Uterus (tissue), 4 donors: Measurements from ENCODE around the gene TLE6. TPM values are rescaled to one million over a fixed set of nuclear protein-coding genes. Genes with fewer than 3 reads are reported as not detected.

Experiments used
- DNase-seq, 2 donors: peaks; one replicate each; pipeline ENCODE4 v3.0.0-alpha.2; 2019 to 2020
- H3K27ac ChIP-seq, 2 donors: fragments of 200-600 bp; sonication (generic); 1 replicate in 1 of 2; 2 replicates in 1 of 2; pipeline ENCODE4 v1.5.1; 2016 to 2018
- H3K27me3 ChIP-seq, 2 donors: fragments of 200-600 bp; sonication (generic); one replicate each; pipeline ENCODE4 v1.5.1; 2018 to 2019; ENCODE audit warnings: control low read depth in 1 of 2
- H3K36me3 ChIP-seq, 2 donors: fragments of 200-600 bp; sonication (generic); one replicate each; pipeline ENCODE4 v1.5.1; 2019; ENCODE audit warnings: control low read depth in 1 of 2
- H3K4me1 ChIP-seq, 2 donors: fragments of 200-600 bp; sonication (generic); one replicate each; pipeline ENCODE4 v1.5.1; 2018 to 2019; ENCODE audit warnings: control low read depth in 1 of 2
- H3K4me3 ChIP-seq, 2 donors: fragments of 200-600 bp; sonication (generic); 1 replicate in 1 of 2; 2 replicates in 1 of 2; pipeline ENCODE4 v1.5.1; 2018 to 2019; ENCODE audit warnings: mild to moderate bottlenecking in 1 of 2
- H3K9me3 ChIP-seq, 2 donors: fragments of 200-600 bp; sonication (generic); one replicate each; pipeline ENCODE4 v1.5.1; 2019; ENCODE audit warnings: control low read depth in 1 of 2
- POLR2A ChIP-seq, 2 donors: fragments of 450-650 bp; IDR thresholded peaks; one replicate each; pipeline ENCODE4 v1.6.1; 2016; ENCODE audit warnings: antibody characterized with exemption in 2 of 2, mild to moderate bottlenecking in 1 of 2, moderate library complexity in 1 of 2
- intact Hi-C: fragments of 100-400 bp; cut with DNase I; formaldehyde crosslinking; loops from one replicate; pipeline ENCODE4 v1.15.1; 2023; ENCODE audit warnings: low total_unique reads
- total RNA-seq, 4 donors: library from RNA; depleted of rRNA in 3 of 4; stranded (reverse); fragments of >200 nt in 3 of 4; gene quantifications; one replicate each; pipeline versions ENCODE4 v1.1.0 to v1.2.4, GENCODE V29; 2014 to 2023
- TF ChIP-seq, protein P1 (sequence below), 4 experiments: fragments of 200-600 bp in 2 of 4; fragments of 450-650 bp in 2 of 4; sonication (generic) in 2 of 4; IDR thresholded peaks; one replicate each; pipeline ENCODE4 v1.5.1; 2016 to 2019; ENCODE audit warnings: antibody characterized with exemption in 4 of 4, mild to moderate bottlenecking in 2 of 4, moderate library complexity in 1 of 4
- donor health status: DM: yes; HTN: yes; CAD: no.

Gene TLE6
- total RNA-seq, 4 donors from 2014 or later = 0.46 to 3.5 (median 1.1) TPM; not detected in 1

DNA sequence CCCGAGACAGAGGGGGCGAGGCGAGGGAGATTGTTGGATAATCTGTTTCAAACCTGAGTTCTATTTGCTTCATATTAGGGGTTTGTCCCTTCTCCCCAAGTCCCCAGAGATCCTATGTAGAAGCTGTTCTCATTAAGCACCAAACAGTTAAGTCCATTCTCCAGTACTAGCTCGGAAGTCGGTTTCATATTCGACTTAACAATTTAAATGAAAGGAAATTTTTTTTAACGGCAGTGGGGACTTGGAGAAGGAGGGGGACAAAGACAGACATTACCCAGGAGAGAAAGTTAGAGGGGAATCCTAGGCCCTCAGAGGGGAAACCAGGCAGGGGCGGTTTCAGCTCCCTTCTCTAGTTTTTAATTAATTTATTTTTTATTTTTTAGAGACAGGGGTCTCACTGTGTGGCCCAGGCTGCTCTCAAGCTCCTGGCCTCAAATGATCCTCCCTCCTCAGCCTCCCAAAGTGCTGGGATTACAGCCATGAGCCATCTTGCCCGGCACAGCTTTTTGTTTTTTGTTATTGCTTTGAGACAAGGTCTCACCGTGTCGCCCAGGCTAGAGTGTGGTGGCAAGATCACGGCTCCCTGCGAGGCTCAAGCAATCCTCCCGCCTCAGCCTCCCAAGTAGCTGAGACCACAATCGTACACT is 65.4 kb downstream of the TLE6 start:
- no peak overlapping the region for H3K4me3 ChIP-seq
- no peak for DNase-seq

More for the DNA sequence above, 65.4 kb downstream of the TLE6 start:
- Histone ChIP-seq H3K9me3 (no peaks in the 10 kb centered on the region), H3K36me3 (no peaks in the 10 kb centered on the region), H3K27me3 (no peaks in the 10 kb centered on the region), H3K4me1 (peaks cover 0 to 6% of the 10 kb centered on the region in 2 donors), H3K27ac (peak overlapping the region; percentile 74 to 80)
- TF ChIP-seq POLR2A (IDR thresholded peaks at IDR 0.05) = no peak
- TF ChIP-seq, protein P1, sequence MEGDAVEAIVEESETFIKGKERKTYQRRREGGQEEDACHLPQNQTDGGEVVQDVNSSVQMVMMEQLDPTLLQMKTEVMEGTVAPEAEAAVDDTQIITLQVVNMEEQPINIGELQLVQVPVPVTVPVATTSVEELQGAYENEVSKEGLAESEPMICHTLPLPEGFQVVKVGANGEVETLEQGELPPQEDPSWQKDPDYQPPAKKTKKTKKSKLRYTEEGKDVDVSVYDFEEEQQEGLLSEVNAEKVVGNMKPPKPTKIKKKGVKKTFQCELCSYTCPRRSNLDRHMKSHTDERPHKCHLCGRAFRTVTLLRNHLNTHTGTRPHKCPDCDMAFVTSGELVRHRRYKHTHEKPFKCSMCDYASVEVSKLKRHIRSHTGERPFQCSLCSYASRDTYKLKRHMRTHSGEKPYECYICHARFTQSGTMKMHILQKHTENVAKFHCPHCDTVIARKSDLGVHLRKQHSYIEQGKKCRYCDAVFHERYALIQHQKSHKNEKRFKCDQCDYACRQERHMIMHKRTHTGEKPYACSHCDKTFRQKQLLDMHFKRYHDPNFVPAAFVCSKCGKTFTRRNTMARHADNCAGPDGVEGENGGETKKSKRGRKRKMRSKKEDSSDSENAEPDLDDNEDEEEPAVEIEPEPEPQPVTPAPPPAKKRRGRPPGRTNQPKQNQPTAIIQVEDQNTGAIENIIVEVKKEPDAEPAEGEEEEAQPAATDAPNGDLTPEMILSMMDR (IDR thresholded peaks at IDR 0.05) = no peak
- intact Hi-C loops = no loop called here

Other genes with a start within 250 kb of the TLE6 start
- 100 to 1,000 TPM in 1 of 4 donors, 10 to 100 TPM in 2, 1 to 10 TPM in 1; 4.7 to 138 (median 28.2) TPM for gene SLC39A3, start 237.5 kb upstream of the TLE6 start, total RNA-seq
- 10 to 100 TPM in 3 of 4 donors, 1 to 10 TPM in 1; 9.5 to 50.7 (median 23.6) TPM for gene SGTA, start 194.3 kb upstream of the TLE6 start, total RNA-seq
- 10 to 100 TPM in 2 of 4 donors, 1 to 10 TPM in 2; 5.9 to 51.8 (median 25.2) TPM for gene THOP1, start 192.1 kb upstream of the TLE6 start, total RNA-seq
- 10 to 100 TPM in 1 of 4 donors, 1 to 10 TPM in 3; 2.1 to 15.8 (median 5.0) TPM for gene ZNF554, start 157.7 kb upstream of the TLE6 start, total RNA-seq
- gene ZNF555, start 136.1 kb upstream of the TLE6 start, total RNA-seq = 10 to 100 TPM in 3 of 4 donors, 1 to 10 TPM in 1; 4.6 to 22.7 (median 17.7) TPM
- under 1 TPM in 2 of 4 donors, not detected in 2; 0.28 to 0.73 TPM for gene ZNF556, start 110.2 kb upstream of the TLE6 start, total RNA-seq
- gene ZNF57, start 76.6 kb upstream of the TLE6 start, total RNA-seq = 1 to 10 TPM; 3.2 to 7.7 (median 5.3) TPM
- gene ZNF77, start 32.6 kb upstream of the TLE6 start, total RNA-seq = 10 to 100 TPM in 2 of 4 donors, 1 to 10 TPM in 2; 2.4 to 17.9 (median 9.1) TPM
- 100 to 1,000 TPM in 1 of 4 donors, 10 to 100 TPM in 3; 24.9 to 102 (median 62.3) TPM for gene TLE2, start 51.7 kb downstream of the TLE6 start, total RNA-seq
- 100 to 1,000 TPM in 3 of 4 donors, 10 to 100 TPM in 1; 86.1 to 644 (median 429) TPM for gene TLE5, start 84.9 kb downstream of the TLE6 start, total RNA-seq
- gene GNA11, start 116.8 kb downstream of the TLE6 start, total RNA-seq = 10 to 100 TPM in 3 of 4 donors, 1 to 10 TPM in 1; 8.5 to 71.8 (median 27.7) TPM
- gene GNA15, start 158.5 kb downstream of the TLE6 start, total RNA-seq = 1 to 10 TPM; 1.2 to 7.2 (median 2.9) TPM
- 1 to 10 TPM in 2 of 4 donors, not detected in 2; 1.3 to 2.0 TPM for gene S1PR4, start 201.2 kb downstream of the TLE6 start, total RNA-seq
- 10 to 100 TPM; 19.2 to 37.3 (median 28.2) TPM for gene NCLN, start 208.4 kb downstream of the TLE6 start, total RNA-seq
- gene CELF5, start 247.1 kb downstream of the TLE6 start, total RNA-seq = under 1 TPM in 2 of 4 donors, not detected in 2; 0.28 to 0.73 TPM